Glomerular endothelial cell (primary cell): Measurements from ENCODE around the gene KIRREL1. TPM values are rescaled to one million over a fixed set of nuclear protein-coding genes. Genes with fewer than 3 reads are reported as not detected.

Experiments used
- DNase-seq: peaks from one replicate; pipeline ENCODE4 v3.0.0-alpha.2; 2011; ENCODE audit warnings: low read depth, low spot score; ENCODE audit errors: extremely low read depth
- total RNA-seq: library from RNA; depleted of rRNA; stranded (reverse); fragments of >200 nt; gene quantifications from 2 replicates; pipeline ENCODE4 v1.2.3, GENCODE V29; 2015

KIRREL1 gene
- total RNA-seq, 1 donor from 2014 or later, result 60.3 TPM

DNA sequence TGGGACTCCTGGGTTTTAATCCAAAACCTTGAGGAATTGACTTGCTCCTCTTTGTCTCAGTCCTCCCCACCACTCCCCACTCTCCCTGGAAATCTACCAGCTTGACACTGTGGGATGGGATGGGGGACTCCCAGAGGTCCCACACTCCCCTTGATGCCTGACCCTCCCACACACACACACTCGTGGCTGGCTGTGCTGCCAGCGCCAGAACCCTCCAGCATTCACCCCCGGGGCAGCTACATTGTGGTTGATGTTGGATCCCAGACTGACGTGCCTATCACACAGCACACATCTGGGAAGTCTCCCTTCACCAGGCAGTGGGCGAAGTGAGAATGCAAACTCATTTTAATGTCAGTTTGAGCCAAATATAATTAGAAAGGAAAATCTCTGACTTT lies 10.0 kb downstream of the KIRREL1 start:
- DNase-seq, result no peak

DNA sequence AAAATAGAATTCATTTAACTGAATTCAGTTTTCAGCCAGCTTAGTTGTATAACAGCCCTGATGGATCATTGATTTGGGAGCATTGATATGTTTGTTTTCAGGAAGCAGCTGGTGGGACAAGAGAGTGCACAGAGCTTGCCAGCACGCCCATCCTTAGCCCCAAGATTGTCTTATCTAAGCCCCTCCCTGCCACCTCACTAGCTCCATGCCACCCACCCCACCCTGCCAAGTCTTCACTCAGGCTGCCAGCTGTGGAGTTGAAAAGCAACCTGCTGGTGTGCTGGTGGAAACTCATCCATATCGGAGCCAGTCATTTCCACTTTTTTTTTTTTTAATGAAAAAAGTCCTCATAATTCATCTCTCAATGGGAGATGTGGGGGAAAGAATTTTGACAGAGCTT lies 11.8 kb downstream of the KIRREL1 start:
- no peak for DNase-seq

DNA sequence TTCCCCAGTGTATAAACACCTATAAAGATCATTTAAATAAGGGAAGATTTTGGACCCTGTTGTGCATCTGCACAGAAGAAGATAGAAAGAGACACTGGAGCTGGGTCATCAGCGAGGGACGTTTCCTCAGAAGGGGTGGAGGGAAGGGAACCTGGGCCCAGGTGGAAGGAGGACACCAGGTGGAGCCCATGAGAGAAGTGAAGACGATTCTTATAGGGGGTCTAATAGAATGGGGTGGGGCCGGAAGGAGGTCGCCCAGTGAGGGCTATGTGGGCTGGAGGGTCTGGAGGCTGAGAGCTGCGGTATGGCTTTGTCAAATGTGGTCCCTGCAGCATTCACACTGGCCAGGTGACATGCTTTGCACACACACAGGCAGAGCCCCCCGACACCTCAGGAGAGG lies 13.7 kb downstream of the KIRREL1 start:
- no peak for DNase-seq

DNA sequence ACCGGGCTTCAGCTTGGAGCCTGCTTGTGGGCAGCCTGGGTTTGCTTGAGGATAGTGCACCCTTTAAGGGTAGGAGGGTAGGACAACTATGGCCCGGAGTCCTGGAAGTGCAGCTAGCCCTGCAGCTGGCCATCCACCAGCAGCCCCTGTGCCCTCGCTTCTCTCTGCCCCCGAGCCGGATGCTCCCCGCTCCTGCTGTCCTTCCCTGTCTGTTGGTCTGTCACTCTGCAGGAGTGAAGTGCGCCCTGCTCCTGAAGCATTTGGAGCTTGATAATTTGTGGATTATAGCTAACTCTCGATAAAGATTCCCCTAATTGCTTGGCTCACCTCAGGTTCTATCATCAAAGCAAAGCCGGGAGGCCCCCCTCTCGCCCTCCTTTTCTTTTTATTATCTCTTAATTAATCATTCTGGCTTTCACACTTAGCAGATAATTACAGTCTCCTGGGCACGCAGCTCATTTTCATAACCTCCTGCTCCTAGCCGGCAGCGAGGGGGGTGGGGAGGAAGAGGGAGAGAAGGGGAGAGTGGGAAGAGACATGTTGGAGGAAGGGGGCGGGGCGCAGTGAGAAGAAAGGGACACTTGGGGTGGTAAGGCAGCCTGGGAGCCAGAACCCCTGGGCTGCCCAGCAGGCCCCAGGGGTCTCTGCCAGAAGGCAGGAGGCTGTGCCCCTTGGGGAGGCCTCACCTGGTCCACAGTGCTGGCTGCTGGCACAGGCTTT lies 14.4 kb downstream of the KIRREL1 start:
- no peak for DNase-seq

DNA sequence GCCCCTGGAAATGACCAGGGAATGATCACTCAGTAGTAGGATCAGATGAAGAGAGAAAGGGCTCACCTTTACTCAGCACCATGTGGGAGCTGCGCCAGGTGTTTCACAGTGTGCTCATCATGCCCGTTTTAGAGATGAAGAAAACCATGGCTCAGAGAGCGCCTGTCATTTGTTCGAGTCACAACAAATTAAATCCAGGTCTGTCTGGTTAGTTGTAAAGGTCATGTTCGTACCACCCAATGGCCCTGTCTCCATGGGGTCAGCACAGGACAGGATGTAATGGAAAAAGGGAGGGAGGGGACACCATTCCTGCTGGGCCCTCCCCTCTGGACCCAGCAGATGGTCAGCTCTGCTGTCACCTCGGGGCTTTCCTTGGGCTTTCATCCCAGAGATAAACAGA lies 15.2 kb downstream of the KIRREL1 start:
- no peak for DNase-seq

DNA sequence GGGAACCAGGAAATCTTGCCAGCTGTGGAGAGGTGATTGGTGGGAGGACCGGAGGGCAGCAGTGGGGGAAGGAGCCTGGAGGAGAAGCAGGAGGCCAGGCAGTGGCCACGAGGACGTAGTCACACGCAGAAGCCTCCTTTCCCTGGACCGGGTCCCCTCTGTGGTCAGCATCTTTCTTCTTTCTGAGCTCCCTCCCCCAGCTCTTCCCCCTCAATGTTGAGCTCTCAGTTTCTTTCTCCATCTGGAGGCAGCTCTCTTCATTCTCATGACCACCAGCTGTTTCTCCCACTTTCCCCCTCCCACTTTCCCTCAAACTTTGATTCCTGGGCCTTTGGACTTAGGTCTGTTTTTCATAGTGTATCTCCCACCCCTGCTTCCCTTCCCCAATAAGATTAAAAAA lies 18.3 kb downstream of the KIRREL1 start:
- DNase-seq, result no peak

DNA sequence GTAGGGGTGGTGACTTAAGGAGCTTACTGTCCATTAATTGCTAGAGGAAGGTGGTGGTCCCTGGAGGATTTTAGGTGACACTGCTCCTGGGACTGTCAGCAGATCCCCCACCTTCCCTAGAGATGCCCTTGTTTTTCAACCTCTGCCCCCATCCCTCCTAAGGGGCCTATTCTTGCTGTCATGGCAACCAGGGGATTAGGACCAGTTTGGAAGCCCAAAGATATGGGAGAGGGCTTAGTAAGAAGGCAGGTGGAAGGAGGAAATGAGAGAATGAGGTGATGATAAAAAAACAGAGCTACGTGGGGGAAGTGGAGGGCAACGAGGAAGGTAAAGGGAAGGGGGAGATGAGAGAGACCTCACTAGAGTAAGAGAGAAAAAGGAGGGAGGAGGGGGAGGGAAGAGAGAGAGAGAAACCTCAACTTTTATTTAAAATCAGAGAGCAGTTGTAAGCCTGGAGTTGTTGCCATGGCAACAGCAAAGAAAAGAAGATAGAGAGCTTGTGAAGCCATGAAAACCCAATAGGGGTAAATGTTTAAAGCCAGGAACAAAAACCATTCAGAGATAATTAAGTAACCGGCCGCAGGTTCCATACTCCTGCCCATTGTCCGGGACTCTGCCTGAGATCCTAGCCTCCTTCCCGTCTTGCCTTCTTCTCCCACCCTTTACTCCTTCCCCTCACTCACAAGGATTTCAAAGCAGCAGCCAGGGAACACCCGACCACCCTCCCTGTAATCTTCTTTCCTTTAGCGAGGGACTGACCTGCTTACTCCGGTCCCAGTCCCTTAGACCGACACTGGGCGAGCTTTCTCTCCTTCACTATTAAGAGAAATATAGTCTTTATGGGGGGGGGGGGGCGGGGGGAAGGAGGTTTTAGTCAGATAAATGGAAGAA lies 20.6 kb downstream of the KIRREL1 start:
- no peak for DNase-seq

DNA sequence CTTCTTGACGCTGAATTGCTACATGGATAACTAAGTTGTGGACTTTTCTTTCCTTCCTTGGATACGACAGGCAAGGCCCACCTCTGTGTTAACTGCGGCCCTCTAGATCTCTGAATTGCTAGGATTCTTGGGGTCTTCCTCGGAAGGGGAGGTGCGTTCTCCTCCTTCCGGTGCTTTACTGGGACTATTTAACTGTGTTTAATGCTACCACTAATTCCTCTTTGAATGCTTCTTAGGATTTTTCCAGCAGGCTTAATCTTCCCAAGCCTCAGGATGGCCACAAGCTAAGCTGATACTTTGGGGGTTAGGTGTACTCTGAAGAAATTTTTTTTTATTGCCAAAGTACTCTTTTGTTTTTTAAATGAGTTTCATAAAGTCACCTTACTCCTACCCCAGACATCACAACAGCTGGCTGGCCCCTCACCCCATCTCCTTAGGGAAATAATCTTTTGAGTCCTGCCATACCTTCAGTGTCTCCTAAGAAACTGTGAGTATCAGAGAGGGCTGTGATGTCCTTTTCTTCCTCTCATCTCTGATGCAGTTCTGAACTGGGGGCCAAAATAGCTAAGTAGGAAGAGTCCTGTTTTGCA lies 21.4 kb downstream of the KIRREL1 start:
- no peak for DNase-seq

DNA sequence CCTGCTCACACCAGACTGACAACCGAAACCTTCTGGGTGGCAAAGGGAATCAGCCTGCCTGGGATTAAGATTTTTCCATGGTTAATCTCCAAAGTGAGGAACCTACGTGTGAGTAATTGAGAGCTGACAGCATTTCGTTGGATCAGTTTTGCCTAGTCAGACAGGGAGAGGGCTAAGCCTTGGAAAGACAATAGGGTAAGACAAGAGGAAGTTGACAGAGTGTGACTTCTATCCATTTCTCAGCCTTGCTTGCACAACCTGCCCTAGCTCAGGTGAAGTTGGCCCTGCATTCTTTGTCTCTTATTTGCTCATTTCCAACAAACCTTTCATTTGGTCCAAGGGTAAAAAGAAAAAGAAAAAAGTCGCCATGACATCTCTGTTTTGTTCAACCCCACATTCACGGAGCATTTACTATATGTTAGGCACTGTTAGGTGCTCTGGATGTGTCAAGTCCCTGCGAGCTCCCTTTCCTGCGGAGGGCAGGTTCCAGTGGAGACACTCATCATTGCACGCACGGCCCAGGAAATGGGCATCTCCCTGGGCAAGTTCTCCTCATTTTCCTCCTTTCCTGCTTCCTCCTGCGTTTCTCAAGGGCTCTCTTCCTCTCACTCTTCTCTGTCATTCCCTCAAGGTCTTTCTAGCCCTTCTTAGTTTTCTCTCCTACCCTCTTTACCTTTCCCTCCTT lies 23.3 kb downstream of the KIRREL1 start:
- no peak for DNase-seq

DNA sequence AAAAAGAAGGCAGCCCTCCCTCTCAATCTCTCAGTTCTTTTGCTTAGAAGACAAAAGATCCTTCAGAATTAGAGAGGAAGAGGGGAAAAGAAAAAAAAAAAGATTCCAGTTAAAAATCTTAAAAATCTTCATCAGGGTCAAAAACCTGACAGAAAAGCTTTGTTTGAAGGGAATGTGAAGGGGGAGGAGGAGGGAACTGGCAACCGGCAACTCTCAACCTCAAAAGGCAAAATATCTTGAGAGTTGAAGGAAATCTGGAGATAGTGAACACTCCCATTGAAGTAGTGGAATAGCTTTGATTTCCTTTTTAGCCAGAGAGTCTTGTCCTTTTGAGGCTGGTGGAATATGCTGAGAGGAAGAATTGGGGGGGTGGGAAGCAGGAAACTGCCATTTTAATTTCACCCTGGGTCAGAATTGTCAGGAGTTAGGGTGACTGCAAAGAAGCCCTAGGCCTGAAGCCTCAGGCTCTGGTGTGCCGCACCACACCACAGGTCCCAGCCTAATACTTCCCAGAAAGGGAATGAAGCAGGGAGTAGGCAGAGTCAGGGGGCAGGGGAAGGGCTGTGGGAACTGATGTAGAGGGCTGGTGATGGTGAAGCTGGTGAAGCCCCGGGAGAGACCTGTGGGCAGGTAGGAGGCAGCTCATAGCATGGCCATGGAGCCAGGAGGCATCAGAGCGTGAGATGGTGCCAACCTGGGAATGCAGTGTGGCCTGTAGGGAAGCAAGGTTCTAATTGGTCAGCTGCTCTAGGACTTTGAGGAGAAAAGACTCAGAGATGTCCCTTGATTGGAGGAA lies 24.6 kb downstream of the KIRREL1 start:
- no peak for DNase-seq

DNA sequence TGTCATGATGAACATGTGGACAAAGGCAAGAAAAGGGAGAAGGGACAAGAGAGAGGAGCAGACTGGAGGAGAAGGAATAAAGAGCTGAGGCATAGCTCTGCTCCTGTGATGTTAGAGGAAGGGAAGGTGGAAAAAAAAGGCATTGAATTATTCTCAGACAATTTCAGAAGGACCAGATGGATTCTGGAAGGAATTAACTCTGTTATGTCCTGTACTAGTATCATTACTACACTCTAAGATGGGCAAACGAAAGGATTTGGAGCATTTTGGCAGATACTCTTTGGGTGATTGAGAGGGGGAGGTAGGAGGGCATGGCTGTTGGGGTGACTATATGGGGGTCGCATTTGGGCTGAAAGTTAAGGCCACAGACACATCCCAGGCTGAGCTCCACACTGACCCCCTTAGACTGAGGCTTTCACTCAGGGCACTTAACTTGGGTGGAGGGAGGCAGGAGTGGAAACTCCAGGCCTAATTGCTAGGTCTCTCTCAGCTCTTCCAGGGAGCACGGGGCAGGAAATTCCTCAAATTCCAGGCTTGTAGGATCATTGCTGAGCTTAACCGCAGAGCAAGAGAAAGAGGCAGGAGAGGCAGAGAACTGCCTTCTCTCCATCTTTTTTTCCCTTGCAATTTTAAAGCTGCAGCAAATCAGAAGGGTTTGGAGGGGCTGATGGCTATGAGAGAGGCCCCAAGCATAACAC lies 25.9 kb downstream of the KIRREL1 start:
- peak; percentile 77 for DNase-seq

DNA sequence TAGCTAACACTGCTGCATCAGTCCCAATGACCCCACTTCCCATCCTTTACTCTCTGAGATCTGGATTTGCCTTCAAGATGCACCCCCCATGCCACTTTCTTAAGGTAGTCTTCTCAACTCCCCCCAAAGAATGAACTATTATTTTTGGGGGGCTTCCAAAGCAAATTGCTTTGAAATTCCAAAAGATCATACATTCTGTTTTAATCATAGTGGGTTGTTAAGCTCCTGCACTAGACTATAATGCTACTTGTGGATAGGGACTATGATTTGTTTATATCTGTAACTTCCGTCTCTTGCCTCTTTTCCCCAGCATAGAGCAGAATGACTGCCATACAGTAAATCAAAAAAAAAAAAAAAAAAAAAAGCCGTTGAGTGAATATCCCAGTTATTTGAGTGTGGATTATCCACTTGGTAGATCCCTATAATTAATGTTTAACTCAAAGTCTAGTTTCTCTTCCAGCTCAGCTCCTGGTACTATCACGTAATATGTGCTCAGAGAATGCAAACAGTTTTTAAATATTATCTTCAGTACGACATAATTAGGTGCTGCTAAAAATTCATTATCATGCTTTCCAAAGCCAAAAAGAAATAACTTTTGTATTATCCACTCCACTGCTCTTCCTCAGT lies 26.9 kb downstream of the KIRREL1 start:
- no peak for DNase-seq

DNA sequence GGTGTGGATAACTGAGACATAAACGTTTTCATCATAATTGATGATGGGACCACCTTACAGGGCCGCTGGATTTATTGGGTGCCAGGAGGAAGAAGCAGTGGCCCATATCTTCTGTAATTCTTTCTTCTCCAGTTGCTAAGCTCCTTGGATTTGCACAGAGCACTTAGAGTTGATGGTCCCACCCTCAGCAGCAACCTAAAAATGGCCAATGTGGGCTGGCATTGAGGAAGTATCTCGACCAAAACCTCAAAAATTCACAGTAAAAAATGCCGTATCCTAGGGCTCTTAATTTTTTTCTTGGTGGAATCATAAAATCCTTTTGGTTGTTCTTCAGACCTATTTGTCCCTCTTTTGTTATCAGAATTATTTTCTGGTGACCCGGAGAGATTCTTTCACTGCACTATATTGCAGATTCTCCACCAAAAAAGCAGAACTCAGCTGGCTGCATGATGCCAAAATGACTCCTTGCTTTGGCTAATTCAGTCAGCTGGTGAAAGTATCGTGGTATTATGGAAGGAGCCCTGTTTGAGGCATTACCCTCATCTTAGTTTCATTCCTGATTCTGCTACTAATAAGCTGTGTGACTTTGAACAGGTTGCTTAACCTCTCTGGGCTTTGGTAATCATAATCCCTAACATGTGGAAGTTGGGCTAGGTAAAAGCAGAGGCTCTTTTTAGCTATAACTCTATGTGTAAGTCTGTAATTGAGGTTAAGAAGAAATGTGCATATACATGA lies 27.6 kb downstream of the KIRREL1 start:
- no peak for DNase-seq

DNA sequence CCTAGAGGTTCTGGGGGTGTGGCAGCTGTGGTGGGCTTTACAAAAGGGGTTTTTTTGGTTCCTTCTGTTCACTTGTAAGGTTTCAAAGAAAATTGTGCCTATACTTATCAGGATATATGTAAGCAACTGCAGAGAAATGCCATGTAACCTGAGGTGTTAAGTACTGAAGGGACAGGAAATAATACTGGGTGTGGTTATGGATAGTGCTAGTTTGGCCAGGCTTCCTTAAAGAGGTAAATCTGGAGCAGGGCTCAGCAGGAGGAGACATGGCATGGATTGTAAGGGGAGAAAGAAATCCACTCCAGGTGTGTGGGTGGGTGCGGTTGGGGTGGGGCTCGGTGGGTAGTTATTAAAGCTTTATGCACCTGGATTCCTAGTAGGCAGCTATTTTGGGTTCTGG lies 28.3 kb downstream of the KIRREL1 start:
- DNase-seq, result no peak

DNA sequence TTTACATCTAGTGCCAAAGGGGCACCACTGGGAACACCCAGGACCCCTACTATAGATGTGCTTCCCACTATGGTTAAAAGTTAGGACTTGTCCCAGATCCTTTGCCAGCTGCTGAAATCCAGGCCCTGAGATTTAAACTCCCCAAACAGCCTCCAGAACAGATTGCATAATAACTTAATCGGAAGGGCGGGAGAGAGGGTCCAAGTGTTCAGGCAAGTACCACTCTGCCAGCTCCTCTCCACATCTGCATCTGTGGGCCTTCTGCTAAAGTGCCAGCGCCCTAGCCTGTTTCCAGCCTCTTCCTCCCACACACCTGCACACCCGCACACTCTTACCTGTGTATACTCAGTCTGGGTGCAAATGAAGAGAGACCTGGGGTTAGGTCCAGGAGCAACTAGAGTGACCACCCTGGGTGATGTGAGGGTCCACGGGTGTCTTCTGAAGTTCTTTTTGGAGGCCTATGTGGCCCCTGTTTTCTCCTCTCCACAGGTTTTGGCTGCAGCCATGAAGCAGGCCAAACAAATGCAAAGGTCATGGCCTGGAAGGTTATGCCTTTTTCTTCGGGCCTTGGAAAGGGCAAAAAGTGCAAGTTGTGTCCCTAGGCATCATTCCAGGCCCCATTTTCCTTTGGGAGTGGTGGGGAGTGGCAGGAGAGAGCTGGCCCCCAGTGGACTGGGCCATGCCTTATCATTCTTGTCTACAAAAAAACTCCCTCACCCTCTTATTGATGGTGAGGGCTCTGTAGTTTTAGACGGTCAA lies 29.3 kb downstream of the KIRREL1 start:
- no peak for DNase-seq

DNA sequence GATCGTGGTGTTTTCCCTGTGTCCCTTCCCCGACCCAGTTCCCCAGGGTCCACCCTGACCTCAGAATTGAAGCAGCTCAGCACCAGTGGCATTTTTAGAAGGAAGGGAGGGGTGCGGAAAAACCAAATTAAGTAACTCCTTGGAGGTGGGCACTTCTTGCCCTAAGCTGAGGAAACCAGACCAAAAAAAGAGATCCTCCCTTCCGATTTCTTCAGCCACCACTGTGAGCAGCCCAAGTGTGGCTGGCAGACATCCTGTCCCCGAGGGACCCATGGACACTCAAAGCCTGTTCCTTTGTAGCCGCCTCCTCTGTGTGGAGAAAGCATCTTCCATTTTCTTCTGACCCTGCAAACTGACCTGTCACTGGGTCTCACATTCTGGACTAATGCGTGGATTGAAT lies 31.3 kb downstream of the KIRREL1 start:
- DNase-seq, result no peak

DNA sequence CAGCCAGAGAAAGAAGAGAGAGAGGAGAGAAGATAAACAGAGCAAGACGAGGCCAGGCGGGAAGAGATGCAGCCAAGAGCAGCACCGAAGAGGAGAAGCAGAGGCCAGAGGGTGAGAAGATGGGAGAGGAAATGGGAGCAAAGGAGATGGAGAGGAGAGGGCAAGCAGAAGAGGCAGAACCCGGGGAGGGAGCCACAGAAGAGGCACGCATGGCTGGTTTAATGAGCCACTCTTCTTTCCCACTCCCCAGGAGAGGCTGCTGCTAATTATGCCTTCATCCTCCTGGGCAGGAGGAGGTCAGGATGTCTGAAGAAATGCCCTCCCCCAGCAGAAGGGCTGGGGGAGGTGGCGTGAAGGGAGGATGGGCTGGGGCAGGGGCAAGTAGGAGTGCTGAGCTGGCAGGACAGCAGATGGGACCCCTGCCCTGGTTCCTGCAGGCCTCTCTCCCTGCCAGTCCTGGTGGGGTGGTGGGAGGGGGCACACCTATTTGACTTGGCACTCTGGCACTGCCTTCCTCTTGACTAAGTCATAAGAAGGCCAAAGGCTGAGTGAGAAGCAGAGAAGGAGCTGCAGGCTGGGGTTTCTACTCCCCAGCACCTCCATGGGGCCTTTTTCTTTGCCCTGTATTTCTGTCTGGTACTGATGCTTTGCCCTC lies 32.3 kb downstream of the KIRREL1 start:
- no peak for DNase-seq
